Measurements from ENCODE around the gene TMEM51.

Gene TMEM51

GRCh38 chr1:15233689-15234088 is 80.1 kb downstream of the TMEM51 start:
- Histone ChIP-seq H3K27ac (ENCODE audit: low read depth, low read length) (no peak overlapping the region), H3K27me3 (ENCODE audit: low read length) (no peaks in the 10 kb centered on the region), H3K9me2 (replicated peaks; ENCODE audit: insufficient read depth, low read length) (no peaks in the 10 kb centered on the region), H3F3A (ENCODE audit: insufficient read depth) (no peaks in the 10 kb centered on the region), H3K36me3 (ENCODE audit: low read length) (no peaks in the 10 kb centered on the region), H3K4me3 (ENCODE audit: insufficient read depth, low read length, poor library complexity, severe bottlenecking) (no peak overlapping the region), H4K20me1 (ENCODE audit: low read depth, low read length) (no peaks in the 10 kb centered on the region), H2AFZ (ENCODE audit: low read depth, low read length, severe bottlenecking) (no peak overlapping the region), H3K9me3 (ENCODE audit: insufficient read depth, low read length) (no peaks in the 10 kb centered on the region), H3K9ac (ENCODE audit: low read length) (no peak overlapping the region), H3K79me2 (ENCODE audit: insufficient read depth, low read length) (no peaks in the 10 kb centered on the region), H3K4me2 (ENCODE audit: low read depth, low read length, poor library complexity, severe bottlenecking) (no peak overlapping the region)
- TF ChIP-seq, protein P1, sequence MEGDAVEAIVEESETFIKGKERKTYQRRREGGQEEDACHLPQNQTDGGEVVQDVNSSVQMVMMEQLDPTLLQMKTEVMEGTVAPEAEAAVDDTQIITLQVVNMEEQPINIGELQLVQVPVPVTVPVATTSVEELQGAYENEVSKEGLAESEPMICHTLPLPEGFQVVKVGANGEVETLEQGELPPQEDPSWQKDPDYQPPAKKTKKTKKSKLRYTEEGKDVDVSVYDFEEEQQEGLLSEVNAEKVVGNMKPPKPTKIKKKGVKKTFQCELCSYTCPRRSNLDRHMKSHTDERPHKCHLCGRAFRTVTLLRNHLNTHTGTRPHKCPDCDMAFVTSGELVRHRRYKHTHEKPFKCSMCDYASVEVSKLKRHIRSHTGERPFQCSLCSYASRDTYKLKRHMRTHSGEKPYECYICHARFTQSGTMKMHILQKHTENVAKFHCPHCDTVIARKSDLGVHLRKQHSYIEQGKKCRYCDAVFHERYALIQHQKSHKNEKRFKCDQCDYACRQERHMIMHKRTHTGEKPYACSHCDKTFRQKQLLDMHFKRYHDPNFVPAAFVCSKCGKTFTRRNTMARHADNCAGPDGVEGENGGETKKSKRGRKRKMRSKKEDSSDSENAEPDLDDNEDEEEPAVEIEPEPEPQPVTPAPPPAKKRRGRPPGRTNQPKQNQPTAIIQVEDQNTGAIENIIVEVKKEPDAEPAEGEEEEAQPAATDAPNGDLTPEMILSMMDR (IDR thresholded peaks at IDR 0.05; ENCODE audit: insufficient read depth, low read length, poor library complexity, severe bottlenecking) = no peak

- Histone ChIP-seq H3K27me3 (ENCODE audit: low read length) (no peaks in the 10 kb centered on the region), H3K9me2 (replicated peaks; ENCODE audit: insufficient read depth, low read length) (no peaks in the 10 kb centered on the region), H3K36me3 (ENCODE audit: low read length) (no peaks in the 10 kb centered on the region), H3K4me2 (ENCODE audit: low read depth, low read length, poor library complexity, severe bottlenecking) (no peak overlapping the region), H3K79me2 (ENCODE audit: insufficient read depth, low read length) (no peaks in the 10 kb centered on the region), H3K9me3 (ENCODE audit: insufficient read depth, low read length) (no peaks in the 10 kb centered on the region), H3K27ac (ENCODE audit: low read depth, low read length) (no peak overlapping the region), H3K4me3 (ENCODE audit: insufficient read depth, low read length, poor library complexity, severe bottlenecking) (no peak overlapping the region), H2AFZ (ENCODE audit: low read depth, low read length, severe bottlenecking) (peak overlapping the region; percentile 12), H4K20me1 (ENCODE audit: low read depth, low read length) (no peaks in the 10 kb centered on the region), H3K9ac (ENCODE audit: low read length) (no peak overlapping the region), H3F3A (ENCODE audit: insufficient read depth) (no peaks in the 10 kb centered on the region)
- TF ChIP-seq, protein P1 (IDR thresholded peaks at IDR 0.05; ENCODE audit: insufficient read depth, low read length, poor library complexity, severe bottlenecking) = no peak
- no peak for TF ChIP-seq EZH2phosphoT487 (conservative IDR thresholded peaks at IDR 0.05; ENCODE audit: low read length)
These were observed 82.8 kb downstream of the TMEM51 start for GRCh38 chr1:15236321-15236721.

DNA sequence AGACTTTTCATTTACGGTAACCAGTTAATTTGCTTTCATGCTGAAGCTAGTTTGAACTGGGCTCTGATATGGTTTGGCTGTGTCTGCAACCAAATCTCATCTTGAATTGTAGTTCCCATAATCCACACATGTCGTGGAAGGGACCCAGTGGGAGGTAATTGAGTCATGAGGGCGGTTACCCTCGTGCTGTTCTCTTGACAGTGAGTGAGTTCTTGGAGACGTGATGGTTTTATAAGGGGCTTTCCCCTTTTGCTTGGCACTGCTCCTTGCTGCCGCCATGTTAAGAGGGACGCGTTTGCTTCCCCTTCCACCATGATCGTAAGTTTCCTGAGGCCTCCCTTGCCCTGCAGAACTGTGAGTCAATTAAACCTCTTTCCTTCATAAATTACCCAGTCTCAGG is 83.2 kb downstream of the TMEM51 start:
- Histone ChIP-seq H3K4me3 (ENCODE audit: insufficient read depth, low read length, poor library complexity, severe bottlenecking) (no peak overlapping the region), H3K9ac (ENCODE audit: low read length) (no peak overlapping the region)

More for the DNA sequence above, 83.2 kb downstream of the TMEM51 start:
- no peaks in the 10 kb centered on the region for H4K20me1 ChIP-seq (ENCODE audit: low read depth, low read length)
- TF ChIP-seq EZH2phosphoT487 (conservative IDR thresholded peaks at IDR 0.05; ENCODE audit: low read length) = no peak
- TF ChIP-seq, protein P1 (IDR thresholded peaks at IDR 0.05; ENCODE audit: insufficient read depth, low read length, poor library complexity, severe bottlenecking) = no peak
- no peaks in the 10 kb centered on the region for H3K9me2 ChIP-seq (replicated peaks; ENCODE audit: insufficient read depth, low read length)
- H3F3A ChIP-seq (ENCODE audit: insufficient read depth) = no peaks in the 10 kb centered on the region
- H3K9me3 ChIP-seq (ENCODE audit: insufficient read depth, low read length) = no peaks in the 10 kb centered on the region
- H2AFZ ChIP-seq (ENCODE audit: low read depth, low read length, severe bottlenecking) = no peak overlapping the region
- H3K4me2 ChIP-seq (ENCODE audit: low read depth, low read length, poor library complexity, severe bottlenecking) = no peak overlapping the region
- no peaks in the 10 kb centered on the region for H3K36me3 ChIP-seq (ENCODE audit: low read length)
- H3K79me2 ChIP-seq (ENCODE audit: insufficient read depth, low read length) = no peaks in the 10 kb centered on the region
- H3K27ac ChIP-seq (ENCODE audit: low read depth, low read length) = no peak overlapping the region
- no peaks in the 10 kb centered on the region for H3K27me3 ChIP-seq (ENCODE audit: low read length)
